ENCODE measurements around the gene RAB23.
"Not testable (repeated sequence)": the region's sequence is repeated elsewhere in the genome, so short reads cannot be mapped to it uniquely, and the experiment has no call there.

Gene RAB23

GRCh38 chr6:57221936-57222742 lies at the start of gene RAB23:
Gene RAB23, minus strand, starts transcription at chr6:57222307. Its CDS starts 11,927 bp downstream, at chr6:57210380.
- peak; percentile 88 for DNase-seq

- DNase-seq: no peak
These were observed 46.2 kb upstream of the RAB23 start for GRCh38 chr6:57268294-57268640.

- peak; percentile 48 for DNase-seq
These were observed 45.6 kb upstream of the RAB23 start for GRCh38 chr6:57267586-57268293.

DNA sequence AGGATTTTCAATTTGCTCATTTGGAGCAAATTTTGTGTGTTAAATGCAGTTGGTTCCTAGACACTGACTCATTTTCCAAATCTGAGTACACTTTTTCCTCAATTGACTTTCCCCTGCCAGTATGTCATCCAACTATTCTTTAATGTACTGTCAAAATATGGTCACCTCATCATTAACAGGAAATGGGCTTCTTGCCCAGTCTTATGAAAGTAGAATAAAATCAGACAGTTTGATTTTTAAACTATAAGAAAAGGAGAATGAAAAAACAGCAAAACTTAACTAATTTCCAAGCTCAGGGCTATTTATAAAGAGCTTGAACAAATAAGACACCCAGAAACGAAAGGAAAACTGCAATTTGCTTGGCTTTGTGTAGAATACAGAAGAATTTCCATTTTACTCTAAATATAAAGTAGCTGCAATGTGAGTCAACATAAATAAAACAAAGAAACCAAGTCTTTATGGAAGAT lies 43.7 kb upstream of the RAB23 start:
- no peak for DNase-seq

- DNase-seq: no peak
These were observed 41.6 kb upstream of the RAB23 start for GRCh38 chr6:57263739-57264138.

- DNase-seq: no peak
These were observed 41.0 kb upstream of the RAB23 start for GRCh38 chr6:57262901-57263694.

- DNase-seq: no peak
These were observed 40.4 kb upstream of the RAB23 start for GRCh38 chr6:57262488-57262887.

DNA sequence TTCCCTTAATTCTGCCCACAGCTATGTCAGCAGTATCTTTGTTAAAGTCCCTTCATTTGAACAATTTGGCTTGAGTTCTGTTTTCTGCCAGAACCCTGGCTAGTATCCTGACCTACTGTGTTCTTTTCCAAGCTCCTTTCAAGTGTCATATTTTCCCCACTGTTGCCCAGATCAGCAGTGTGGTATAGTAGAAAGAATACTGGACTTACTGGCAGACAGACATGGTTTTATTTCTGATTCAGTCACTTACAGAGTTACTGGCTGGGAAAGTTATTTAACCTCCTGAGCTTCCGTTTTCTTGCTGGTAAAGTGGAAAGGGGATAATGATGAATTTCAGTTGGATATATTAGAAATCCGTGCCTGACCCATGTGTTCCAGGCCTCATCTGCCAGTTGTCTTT lies 39.8 kb upstream of the RAB23 start:
- no peak for DNase-seq

- no peak for DNase-seq
These were observed 37.0 kb upstream of the RAB23 start for GRCh38 chr6:57259064-57259463.

DNA sequence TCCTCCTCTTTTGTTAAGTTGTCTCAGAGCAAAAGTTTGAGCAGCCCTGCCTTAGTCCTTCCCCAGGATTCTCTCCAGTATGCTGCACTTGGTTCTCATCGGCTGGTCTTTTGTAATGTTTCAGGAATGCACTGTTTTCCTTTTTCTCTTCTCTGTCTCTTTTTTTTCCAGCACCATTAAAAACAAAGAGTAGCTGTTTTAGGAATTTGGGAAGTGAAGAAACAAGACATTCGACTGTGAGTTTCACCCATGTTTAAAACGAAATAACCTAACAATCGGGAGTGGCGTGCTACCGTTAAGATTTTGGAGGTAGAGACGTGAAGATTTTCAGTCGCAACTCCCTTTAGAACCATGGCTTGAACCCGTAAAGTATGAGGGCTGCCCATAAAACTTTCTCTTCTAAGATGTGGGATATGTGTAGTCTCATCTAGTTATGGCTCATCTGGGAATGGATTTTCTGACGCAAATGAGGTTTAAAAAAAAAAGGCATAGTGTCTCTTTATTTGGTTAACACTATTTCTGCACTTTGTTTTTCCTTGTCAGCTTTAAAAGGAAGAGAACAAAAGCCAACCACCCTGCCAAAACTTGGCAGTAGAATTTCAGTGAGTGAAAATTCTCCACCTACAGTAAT lies 35.9 kb upstream of the RAB23 start:
- no peak for DNase-seq

DNA sequence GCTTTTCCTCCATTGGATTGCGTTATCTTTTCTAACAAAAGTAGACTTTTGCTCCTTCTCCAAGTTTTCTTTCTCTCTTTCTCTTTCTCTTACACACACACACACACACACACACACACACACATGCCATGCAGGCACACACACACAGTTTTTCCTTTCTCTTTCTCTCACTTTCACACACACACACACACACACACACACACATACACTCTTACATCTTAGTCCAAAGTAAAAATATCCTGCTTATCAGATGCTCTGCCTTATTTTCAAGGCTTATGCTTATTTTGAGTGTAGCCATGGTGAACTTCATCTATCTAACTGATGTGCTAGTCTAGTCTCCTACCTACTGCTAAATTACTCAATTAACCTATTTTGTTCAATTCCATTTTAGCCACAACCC lies 34.4 kb upstream of the RAB23 start:
- no peak for DNase-seq

- DNase-seq: no peak
These were observed 33.5 kb upstream of the RAB23 start for GRCh38 chr6:57255451-57256169.

- DNase-seq: no peak
These were observed 32.1 kb upstream of the RAB23 start for GRCh38 chr6:57254055-57254717.

DNA sequence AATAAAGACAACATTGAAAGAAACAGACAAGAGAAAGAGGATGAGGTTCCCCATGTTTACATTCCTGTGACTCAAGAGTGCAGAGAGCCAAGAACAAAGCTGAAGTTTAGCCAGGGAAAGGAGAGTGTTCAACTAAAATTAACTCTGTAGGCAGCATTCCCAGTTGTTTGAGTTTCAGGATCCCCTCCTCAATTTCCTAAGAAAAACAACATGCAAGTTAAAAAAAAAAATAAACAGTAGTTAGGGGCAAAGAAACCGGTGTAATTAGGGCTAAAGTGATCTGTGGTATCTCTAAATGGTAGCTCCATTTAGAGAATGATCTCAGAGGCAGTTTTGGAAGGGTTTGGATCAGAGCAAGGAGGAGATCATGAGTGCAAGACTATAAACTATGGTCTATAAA lies 30.9 kb upstream of the RAB23 start:
- no peak for DNase-seq

GRCh38 chr6:57252137-57252536 lies 30.0 kb upstream of the RAB23 start:
- DNase-seq: no peak

DNA sequence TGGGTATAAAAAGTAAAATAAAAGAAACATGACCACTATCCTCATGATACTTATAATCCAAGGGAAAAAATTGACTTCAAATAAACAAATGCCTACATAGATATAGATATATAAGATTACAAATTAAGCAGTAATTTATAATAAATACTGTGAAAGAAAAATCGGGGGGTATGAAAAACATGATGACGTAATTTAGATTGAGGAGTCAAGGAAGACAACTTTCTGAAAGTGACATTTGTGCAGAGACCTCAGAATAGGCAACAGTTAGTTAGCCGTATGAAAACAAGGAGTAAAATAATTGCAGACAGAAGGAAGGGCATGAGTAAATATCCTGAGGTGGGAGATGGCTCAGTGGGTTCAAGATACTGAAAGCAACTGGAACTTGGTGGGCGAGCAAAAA lies 28.2 kb upstream of the RAB23 start:
- no peak for DNase-seq

DNA sequence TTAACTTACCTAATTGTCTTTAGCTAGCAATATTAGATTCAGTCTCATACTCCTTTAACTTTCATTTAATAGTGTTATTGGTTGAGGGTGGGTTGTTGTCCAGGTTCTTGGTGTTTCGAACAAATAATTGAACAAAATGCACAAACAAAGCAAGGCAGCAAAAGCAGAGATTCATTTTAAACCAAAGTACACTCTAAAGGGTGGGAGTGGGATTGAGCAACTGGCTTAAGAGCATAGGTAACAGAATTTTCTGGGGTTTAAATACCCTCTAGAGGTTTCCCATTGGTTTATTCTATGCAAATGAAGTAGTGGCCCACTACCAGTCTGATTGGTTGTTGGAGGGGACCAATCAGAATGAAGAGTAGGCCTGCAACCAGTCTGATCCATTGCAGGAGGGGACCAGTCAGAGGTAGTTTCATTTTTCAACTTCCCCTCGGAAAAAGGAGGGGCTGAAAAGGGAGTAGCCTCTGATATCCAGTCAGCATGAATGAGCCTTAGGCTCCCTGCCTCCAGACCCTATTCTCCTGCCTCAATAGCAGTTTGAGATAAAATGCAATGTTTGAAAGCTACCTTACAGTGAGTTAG lies 26.3 kb upstream of the RAB23 start:
- DNase-seq: no peak

DNA sequence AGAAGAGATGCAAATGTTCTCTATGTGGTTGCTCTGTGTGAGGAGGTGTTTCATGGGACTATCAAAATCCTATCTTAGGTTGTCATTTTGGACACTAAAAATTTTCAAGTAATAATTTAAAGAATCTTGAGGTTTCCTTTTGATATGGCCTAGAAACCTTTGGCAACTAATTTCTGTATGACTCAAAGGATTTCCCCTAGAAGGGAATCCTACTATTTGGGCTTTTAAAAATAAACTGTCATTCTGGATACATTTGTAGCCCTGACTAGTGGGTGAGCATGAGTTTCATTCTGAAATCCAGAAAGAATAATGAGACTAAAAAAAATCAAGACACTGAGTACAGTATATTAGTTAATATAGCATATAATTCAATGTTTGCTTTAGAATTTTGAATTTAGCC lies 25.5 kb upstream of the RAB23 start:
- no peak for DNase-seq

DNA sequence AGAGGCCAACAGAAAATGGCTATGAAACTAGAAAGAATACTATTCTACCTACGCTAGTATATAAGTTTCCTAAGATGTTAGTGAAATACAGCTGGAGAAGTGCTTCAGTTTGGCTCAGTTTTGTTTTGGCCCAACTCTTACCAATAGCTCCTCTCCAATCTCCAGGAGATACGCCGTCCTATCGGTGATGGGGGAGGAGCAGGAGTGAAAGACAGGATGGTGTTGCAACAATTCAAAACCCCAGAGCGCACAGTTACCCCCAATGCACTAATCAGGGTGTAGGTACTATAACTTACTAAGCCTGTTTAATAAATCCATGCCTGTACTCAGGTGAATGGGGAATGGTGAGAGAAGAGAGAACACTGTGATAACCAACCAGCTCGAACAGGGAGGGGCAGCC lies 24.2 kb upstream of the RAB23 start:
- no peak for DNase-seq

DNA sequence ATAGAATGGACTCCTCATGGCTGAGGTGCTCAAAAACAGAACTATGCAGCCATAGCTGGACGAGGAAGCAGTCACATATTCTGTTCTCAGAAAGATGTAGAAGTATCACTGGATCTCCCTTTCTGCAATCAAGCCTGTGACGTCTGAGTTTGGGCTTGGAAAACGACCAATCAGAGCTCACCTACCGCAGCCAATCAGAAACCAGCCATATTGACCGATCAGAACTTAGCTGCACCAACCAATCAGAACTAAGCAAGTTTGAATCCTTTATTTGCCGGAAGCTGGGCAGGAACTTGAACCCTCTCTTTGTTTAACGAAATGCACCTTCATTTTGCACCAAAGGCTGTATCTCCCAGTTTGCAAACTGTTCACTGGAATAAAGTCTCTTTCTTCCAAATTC lies 21.8 kb upstream of the RAB23 start:
- DNase-seq: no peak

GRCh38 chr6:57243526-57243925 lies 21.4 kb upstream of the RAB23 start:
- DNase-seq: not testable (repeated sequence)

Measured in suppressor macrophage treated with lipopolysaccharide for 4 hours (primary cell).